GM19238 (cell line): ENCODE measurements around the gene PNPLA3.

Source experiments
- DNase-seq: peaks from one replicate; pipeline ENCODE4 v3.0.0; 2011; ENCODE audit warnings: low spot score; ENCODE audit not compliant: insufficient read length

The PNPLA3 gene, protein sequence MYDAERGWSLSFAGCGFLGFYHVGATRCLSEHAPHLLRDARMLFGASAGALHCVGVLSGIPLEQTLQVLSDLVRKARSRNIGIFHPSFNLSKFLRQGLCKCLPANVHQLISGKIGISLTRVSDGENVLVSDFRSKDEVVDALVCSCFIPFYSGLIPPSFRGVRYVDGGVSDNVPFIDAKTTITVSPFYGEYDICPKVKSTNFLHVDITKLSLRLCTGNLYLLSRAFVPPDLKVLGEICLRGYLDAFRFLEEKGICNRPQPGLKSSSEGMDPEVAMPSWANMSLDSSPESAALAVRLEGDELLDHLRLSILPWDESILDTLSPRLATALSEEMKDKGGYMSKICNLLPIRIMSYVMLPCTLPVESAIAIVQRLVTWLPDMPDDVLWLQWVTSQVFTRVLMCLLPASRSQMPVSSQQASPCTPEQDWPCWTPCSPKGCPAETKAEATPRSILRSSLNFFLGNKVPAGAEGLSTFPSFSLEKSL

DNA sequence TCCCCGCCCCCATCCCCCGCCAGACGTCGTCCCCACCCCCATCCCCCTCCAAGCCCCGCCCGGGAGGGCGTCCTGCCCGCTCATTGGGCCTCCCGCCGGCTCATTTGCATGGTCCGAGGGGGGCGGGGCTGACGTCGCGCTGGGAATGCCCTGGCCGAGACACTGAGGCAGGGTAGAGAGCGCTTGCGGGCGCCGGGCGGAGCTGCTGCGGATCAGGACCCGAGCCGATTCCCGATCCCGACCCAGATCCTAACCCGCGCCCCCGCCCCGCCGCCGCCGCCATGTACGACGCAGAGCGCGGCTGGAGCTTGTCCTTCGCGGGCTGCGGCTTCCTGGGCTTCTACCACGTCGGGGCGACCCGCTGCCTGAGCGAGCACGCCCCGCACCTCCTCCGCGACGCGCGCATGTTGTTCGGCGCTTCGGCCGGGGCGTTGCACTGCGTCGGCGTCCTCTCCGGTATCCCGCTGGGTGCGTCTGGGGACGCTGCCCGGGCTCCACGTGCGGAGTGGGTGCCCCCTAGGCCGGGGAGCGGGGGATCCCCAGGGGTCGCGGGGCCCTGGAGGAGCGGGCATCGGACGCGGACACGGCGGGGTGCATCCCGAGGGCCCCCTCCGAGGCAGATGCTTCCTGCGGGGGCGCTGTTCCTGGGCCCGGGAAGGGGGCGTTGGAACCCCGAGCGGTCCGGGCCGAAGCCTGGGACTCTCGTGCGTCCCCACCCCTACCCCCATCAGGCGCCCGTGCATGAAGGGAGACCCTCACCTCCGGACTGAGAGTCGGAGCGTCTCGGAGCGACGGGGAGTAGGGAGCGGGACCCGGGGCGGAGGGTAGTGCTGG lies at the start of gene PNPLA3:
PNPLA3 (plus strand) TSS at position 175 of the 834 bp plus-strand sequence; CDS start at position 282, 107 bp downstream.
- peak; percentile 69 for DNase-seq

DNA sequence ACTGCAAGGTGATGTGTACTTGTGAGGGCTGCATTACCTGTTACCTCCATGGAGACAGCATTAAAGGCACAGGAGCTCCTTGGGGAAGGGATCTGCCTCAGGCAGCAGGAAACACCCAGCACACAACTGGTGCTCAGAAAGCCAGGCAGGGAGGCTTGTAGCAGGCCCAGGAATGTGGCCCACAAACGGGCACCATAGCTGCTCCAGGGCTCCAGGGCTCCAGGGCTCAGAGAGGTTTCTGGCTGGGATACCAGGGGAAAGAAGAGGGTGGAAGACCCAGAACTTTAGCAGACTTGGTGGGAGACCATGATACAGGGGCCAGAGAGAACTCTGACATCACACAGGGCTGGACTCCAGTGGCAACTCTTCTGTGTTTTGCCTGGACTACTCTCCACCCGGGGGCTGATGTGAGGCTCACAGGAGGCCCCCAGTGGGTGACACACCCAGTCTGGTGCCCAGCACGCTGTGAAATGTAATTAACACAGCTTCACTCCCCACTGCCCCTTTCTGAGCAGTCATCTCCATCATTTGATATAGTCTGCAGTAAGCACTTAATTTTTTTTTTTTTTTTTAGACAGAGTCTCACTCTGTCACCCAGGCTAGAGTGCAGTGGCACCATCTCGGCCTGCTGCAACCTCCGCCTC lies 46.6 kb upstream of the PNPLA3 start:
- no peak for DNase-seq

DNA sequence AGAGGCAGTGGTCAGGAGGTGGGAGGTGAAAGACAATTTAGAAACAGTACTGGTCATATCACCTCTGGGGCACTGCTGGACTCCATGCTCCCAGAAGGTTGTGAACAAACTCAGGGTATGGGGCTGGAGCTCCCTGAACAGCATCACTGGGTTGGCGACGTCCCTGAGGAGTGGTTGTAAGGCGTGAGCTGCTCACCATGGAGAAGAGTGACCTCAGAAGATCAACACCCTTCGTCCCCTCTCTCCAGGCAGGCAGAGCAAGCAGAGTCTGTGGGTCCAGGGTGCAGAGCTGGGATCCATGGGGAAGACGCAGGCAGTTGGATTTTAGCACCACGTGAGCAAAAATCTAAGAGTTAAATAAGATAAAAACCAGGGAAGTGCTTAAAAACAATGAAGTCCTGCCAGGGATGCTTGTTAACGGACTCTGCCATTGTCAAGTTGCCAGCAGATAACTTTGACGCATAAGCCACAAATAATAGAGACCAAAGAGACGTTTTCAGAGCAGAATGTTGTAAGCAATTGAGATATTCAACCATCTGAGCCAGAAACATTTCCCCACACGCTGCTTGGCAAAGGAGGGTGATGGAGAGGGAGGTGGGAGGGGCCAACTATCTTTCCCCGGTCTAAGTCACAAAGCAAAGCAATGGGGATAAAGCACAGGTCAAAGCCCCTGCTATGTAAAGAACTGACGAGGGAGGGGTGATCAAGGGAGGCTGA lies 45.4 kb upstream of the PNPLA3 start:
- no peak for DNase-seq

DNA sequence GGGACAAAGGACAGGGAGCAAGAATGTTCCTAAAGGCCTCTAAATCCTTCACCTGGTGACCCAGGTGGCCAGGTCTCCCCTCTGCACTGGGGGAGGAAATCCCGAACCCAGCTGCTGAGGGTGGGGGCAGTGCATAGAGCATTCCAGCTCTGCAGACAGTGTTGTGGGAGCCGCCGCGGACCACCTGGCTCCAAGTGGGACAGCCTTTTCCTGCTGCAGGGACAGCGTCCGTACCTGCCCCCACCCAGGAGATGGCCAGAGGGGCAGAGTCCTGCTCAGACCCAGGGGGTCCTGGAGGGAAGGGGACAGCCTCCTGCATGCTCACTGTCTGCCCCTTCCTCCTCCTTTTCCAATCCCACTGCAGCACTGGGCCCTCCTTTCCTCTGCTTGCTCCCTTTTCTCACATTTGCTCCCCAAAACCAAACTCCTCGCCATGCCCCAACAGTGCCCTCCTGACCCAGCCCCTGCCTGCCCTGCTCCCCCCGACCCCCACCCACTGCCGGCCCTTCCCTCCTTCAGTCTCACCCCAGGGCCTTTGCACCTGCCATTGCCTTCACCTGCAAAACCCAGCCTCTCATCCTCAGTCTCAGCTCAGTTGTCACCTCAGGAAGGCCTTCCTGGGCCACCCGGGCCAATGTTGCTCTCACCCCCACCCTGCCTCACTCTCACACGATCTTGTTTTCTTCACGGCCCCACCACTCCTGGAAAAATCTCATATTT lies 44.6 kb upstream of the PNPLA3 start:
- DNase-seq = no peak

DNA sequence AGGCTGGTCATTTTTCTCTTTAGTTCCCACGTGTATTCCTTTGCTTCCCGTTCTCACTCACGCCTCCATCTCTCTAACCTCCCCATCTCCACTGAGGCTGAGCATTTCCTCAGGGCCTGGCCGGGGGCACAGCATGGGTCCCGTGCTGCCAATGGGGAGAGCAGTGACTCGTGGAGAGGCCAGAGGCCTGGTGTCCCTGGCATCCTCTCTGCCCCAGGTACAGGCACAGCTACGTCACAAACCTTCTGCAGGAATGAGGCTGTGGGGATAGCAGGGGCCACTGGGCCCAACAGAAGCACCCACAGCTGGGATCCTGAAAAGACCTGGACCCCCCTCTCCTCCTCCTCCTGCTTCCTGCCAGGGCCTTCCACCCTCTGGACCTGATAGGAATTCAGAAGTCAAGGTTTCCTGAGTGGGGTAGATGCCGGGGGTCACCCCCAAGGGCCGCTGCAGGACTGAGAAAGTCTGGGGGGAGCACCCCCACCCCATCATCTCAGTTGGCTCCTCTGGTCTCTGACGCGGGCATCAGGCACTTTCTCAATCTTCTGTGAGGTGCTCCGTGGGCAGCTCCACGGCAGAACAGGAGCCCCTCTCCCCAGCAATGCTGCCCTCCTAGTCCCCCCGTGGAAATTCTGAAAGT lies 43.6 kb upstream of the PNPLA3 start:
- DNase-seq = no peak

DNA sequence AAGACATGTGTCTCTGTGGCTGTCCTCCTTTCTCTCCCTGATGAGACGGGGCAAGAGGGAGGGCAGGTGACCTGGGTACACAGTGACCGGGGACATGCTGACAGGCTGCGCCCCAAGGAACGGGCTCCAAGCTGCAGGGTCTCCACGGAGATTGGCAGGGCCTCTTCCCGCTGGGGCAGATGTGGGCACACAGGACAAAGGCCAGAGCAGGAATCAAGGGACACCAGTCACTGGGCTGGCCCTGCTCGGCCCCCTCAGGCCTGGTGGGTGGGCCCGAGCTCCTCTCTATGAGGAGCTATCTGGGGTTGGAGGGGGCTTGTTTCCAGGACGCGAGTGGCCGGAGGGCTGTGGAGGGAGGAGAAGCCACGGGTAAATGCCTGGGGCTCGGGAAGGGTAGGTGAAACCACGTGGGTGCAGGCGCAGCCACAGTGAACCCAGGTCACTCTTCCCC lies 43.0 kb upstream of the PNPLA3 start:
- DNase-seq = no peak

DNA sequence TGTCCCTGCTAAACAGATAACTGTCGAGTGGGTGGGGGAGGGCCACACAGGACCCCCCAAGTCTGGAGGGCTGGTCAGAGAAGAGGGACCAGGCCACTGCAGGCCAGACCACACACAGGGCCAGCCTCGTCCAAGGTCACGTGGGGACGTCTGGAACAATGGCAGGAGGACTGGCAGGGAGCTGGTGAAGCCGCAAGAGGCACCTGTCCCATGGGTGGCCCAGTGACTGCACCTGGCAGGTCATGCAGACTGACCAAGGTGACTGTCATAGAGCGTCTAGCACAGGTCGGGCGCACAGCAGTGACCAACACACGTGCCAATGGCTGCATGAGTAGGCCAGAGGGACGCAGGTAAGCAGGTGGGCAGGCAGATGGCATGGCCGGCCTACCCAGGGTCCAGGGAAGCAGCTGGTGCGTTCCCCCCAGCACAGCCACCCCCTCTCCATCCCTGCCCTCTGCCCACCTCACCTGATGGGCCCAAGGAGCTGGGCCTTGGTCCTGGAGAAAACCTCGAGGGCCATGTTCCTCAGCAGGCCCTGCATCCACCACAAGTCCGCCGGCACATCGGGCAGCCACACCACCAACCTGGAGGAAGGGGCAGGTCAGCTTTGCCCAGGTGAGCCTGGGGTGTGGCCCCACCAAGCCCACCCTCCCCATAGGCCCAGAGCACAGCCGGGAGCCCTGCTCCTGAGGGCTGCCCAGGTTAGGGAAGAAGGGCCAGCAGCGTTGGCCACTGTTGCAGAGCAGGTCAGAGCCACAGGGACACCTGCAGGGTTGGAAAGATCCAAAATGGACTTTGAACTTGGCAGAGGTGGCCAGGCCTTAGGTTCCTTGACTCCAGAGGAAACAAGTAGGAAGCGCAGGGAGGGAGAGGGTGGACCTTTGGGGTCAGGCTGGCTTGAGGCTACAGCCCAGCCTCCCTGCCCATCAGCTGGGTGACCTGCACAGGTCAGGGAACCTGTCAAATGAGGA lies 42.2 kb upstream of the PNPLA3 start:
- no peak for DNase-seq

DNA sequence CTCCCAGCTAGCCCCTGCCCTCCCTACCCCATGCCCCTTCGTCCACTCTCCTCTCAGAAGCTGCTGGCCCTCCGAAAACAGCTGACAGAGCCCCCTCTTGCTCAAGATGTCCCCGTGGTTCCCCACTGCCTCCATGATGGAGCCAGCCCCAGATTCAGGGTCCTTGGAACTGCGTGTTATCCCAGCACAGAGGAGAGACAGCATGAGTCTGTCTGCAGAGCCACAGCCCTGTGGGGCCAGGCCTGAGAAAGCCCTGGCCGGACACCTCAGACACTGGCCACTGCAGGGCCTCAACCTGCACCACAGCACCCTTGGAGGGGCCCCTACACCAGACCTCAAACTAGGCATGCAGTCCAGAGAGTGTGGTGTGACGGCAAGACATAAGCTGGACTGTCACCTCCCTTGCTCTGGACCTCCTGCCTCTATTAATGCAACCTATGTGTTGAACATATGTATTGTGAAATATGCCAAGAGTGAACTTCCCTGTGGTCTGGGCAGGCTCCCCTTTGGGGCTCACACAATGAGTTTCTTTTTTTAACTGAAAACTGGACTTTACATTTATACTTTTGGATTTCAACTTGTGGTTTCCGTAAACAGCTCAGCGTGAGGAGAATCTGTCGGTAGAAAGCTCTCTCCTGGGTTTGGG lies 41.4 kb upstream of the PNPLA3 start:
- DNase-seq = no peak

DNA sequence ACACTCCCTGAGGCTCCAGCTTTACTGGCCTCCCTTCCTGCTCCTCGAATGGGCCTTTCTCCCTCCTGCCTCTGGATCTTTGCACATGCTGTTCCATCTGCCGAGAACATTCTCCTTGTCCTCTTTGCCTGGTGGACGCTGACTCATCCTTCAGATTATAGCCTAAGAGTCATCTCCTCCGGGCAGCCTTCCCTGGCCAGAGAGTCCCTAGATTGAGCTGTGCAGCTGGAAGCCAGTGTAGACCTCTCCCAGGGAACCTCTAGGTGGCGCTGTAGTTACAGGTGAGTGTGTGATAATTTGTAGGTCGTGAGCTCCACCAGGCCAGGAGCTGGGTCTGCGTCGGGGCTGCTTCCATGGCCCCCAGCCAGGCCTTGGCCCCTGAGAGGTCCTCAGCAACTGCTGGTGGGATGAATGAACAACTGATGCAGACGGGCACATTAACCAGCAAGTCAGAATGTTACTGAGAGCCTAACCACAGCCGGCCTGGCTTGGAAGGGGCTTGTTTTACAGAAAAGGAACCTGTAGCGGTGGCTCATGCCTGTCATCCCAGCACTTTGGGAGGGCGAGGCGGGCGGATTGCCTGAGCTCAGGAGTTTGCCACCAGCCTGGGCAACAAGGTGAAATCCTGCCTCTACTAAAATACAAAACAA lies 40.5 kb upstream of the PNPLA3 start:
- DNase-seq = peak; percentile 60

DNA sequence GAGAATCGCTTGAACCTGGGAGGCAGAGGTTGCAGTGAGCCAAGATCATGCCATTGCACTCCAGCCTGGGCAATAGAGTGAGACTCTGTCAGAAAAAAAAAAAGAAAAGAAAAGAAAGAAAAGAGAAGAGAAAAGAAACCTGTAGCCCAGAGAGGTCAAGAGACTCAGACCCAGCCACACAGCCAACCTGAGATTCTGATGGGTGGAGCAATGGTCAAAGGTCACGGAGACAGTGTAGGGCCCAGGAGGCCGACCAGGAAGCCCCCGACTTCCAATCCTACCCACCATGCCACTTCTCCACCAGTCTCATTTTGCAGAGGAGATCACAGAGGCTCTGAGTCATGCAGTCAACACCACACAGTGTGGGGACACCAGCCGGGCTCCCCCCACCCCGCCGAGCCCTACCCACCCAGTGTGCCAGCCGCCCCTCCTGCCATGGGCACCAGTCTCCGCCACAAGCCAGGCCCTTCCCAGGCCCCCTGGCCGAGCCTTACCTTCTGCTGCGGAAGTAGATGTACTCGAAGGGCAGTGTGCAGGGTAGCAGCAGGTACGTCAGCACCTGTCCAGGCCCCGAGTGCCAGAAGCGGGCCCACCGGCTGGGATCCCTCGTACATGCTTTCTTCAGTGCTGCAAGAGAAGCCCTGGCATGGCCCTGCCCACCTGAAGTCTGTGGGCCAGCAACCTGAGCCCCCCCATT lies 39.7 kb upstream of the PNPLA3 start:
- no peak for DNase-seq

DNA sequence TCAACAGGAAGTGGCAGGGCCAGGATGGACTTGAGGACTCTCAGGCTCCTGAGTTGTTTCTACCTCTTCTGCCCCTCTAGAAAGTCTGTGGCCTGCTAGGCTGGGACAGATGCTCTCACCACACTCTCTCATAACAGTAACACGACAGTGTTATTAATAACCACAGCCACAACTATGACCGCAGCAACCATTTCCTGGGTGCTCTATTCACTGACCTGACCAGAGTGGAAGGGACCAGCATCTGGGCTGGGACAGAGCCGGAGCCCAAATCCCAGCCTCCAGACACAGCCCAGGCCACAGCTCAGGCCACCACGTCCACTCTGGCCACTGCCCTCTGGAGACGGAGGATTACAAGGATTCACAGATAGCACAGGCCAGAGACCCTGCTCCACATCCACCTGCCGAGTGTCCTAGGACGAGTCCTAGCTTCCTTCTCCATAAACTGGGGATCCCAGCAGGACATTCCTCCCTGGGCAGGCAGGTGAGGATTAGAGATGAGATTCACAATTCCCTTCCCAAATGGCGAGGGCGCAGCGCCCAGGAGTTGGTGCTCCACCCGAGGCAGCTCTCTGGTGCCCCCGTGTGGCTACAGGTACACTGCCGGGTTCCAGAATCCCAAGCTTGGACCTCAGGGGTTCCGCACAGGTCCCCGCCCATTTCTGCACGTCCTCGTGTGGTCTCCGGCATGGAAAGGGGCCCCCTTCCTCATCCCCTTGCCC lies 38.8 kb upstream of the PNPLA3 start:
- DNase-seq = peak; percentile 77

DNA sequence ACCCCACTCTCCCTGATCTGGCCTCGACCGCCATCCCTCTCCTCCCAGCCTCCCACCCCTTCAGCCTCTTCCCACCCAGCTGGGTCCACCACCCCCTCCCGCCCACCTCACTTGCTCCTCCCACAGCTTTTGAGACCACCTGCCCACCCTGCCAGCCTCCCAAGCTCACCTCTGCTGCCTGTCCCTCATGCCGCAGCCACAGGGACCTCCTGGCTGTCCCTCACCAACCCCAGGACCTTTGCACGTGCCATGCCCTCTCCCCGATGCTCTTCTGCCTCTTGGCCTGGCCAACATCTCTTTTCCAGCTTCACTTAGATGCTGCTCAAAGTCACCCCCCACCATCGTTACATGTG lies 38.3 kb upstream of the PNPLA3 start:
- DNase-seq = no peak

DNA sequence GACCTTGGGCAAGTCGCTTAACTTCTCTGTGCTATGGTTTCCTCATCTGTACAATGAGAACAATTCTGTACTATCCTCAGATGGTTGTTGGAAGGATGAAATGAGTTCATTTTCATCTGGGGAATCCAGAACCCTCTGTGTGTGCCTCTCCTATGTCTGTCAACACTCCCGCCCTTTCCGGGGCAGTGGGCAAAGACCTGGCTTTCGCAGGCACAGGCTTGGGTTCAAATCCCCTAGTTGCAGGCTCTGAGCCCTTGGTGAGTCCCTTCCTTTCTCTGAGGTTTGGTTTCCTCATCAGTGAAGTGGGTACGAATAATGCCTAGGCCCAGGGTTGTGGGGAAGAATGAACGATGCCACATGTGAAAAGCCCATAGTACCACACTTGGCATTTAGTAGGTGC lies 37.8 kb upstream of the PNPLA3 start:
- no peak for DNase-seq

DNA sequence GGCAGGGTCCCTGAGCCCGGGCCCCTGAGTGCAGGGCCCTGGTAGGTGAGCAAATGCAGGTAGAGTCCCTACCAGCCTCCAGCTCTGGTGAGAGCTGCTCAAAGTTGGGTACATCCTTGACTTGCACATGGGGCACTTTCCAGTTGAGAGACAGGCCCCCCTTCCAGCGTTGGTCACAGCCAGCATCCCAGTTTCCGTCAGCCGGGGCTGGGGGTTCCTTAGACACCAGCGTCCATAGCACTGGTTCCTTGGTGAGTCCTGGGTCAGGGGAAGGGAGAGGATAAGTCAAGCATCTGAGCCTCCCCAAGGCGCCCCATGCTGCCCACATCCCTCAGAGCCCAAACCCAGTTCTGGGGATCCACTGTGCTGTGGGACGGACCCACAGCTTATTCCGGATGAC lies 37.4 kb upstream of the PNPLA3 start:
- no peak for DNase-seq

DNA sequence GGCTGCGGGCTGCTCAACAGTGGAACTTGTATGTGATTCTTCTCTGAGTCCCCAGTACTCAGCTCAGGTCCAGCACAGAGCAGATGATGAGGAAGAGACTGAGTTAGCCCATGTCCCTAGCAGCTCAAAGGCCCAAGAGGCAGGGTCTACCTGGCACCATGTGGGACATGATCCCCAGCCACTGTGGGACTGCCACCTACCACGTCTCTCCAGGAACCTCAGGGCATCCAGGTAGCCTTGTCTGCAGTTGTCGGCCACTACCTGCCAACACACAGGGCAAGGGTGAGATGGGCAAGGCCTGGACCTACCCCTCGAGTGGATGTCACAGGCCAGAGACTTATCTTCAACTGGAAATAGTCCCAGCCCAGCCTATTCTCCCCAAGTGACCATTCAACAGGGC lies 36.2 kb upstream of the PNPLA3 start:
- DNase-seq = no peak

DNA sequence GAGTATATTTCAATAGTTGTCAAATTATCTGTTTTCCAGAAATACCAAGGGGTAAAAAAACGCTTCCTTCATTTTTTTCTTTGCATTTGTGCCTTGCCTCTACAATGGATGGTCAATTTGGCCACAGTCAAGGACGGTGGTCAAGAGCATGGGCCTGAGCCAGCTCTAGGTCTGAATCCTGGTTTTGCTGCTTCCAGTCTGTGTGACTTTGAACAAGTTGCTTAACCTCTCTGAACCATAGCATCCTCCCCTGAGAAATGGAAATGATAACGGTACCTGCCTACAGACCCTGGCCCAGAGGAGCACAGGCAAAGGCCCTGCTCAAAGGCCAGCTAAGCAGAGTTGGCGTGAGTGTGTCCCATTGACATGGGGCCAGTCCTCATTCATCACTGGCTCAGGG lies 34.9 kb upstream of the PNPLA3 start:
- no peak for DNase-seq
